Small intestine (tissue), 7 donors: Measurements from ENCODE around the gene RPA1. TPM values are rescaled to one million over a fixed set of nuclear protein-coding genes. Genes with fewer than 3 reads are reported as not detected.

Experiments
- DNase-seq, 2 donors: peaks; one replicate each; pipeline versions ENCODE4 v3.0.0 to v3.0.0-alpha.2; 2013
- FAIRE-seq: peaks from 2 replicates; lab custom pipeline; 2012; peaks lifted over from hg19 to GRCh38; lab: Jason Lieb, UNC
- H3K27ac ChIP-seq, 3 donors: one replicate each; pipeline ENCODE4 v1.5.1; 2013; ENCODE audit warnings: low read length in 2 of 3, mild to moderate bottlenecking in 2 of 3, control low read depth in 1 of 3, inconsistent platforms in 1 of 3, low read depth in 1 of 3, moderate library complexity in 1 of 3
- H3K27me3 ChIP-seq, 3 donors: one replicate each; pipeline ENCODE4 v1.6.1; 2013; ENCODE audit warnings: low read length in 3 of 3, inconsistent platforms in 1 of 3; ENCODE audit not compliant: control insufficient read depth in 3 of 3, insufficient read depth in 3 of 3
- H3K36me3 ChIP-seq, 3 donors: one replicate each; pipeline ENCODE4 v1.6.1; 2013; ENCODE audit warnings: low read length in 3 of 3, inconsistent platforms in 1 of 3, low read depth in 1 of 3, mild to moderate bottlenecking in 1 of 3, moderate library complexity in 1 of 3; ENCODE audit not compliant: control insufficient read depth in 3 of 3, insufficient read depth in 2 of 3
- H3K4me1 ChIP-seq, 3 donors: one replicate each; pipeline ENCODE4 v1.6.1; 2013; ENCODE audit warnings: low read length in 2 of 3, inconsistent platforms in 1 of 3, low read depth in 1 of 3, mild to moderate bottlenecking in 1 of 3, moderate library complexity in 1 of 3; ENCODE audit not compliant: control insufficient read depth in 3 of 3, insufficient read depth in 2 of 3
- H3K4me3 ChIP-seq, 3 donors: one replicate each; pipeline ENCODE4 v1.5.1; 2013; ENCODE audit warnings: low read length in 3 of 3, control low read depth in 1 of 3, inconsistent platforms in 1 of 3, low read depth in 1 of 3, mild to moderate bottlenecking in 1 of 3, moderate library complexity in 1 of 3
- H3K9me3 ChIP-seq, 2 donors: one replicate each; pipeline ENCODE4 v1.6.1; 2013; ENCODE audit warnings: low read depth in 1 of 2, low read length in 1 of 2; ENCODE audit not compliant: control insufficient read depth in 2 of 2, insufficient read depth in 1 of 2
- WGBS, 3 donors: extraction: QIAGEN DNeasy Blood & Tissue Kit; methylation state at CpG; one replicate each; pipeline ENCODE4 v1.1.7; 2013; 5-methylcytosine and 5-hydroxymethylcytosine counted together
- polyA plus RNA-seq, 4 donors: library from polyadenylated mRNA; stranded (reverse) in 3 of 4; unstranded in 1 of 4; fragments of 200-250 nt in 3 of 4; fragments of 120-200 nt in 1 of 4; gene quantifications; one replicate each; pipeline versions ENCODE4 v1.2.1 to v1.2.3, GENCODE V29; 2013
- donor health status: healthy with polysubstance abuse.
- donor health status: control.
- donor health status: control.
- donor health status: Bipolar disorder and iron deficiency.
- donor health status: healthy.

Gene RPA1
- polyA plus RNA-seq, 4 donors, result 21.2 to 68.8 (median 27.3) TPM

- 92 to 95% (median 93%) methylated on average over 8 of the region's 8 CpGs for WGBS, 3 donors
These were observed 69.7 kb downstream of the RPA1 start for GRCh38 chr17:1899403-1900000.

GRCh38 chr17:1904273-1905182, 74.7 kb downstream of the RPA1 start:
- Histone ChIP-seq H3K27ac (no peak overlapping the region), H3K27me3 (peaks cover 0 to 46% (median 11%) of the 10 kb centered on the region in 3 donors), H3K4me1 (peaks cover 0 to 7% (median 0%) of the 10 kb centered on the region in 3 donors), H3K36me3 (no peaks in the 10 kb centered on the region), H3K9me3 (no peaks in the 10 kb centered on the region), H3K4me3 (no peak overlapping the region)
- DNase-seq, result no peak
- WGBS, 3 donors, result 26 to 57% (median 40%) methylated on average over 17 of the region's 17 CpGs
- no peak for FAIRE-seq

More at GRCh38 chr17:1899403-1900000, 69.7 kb downstream of the RPA1 start:
- H3K27me3 ChIP-seq, result peaks cover 0 to 3% (median 0%) of the 10 kb centered on the region in 3 donors
- DNase-seq (no peak), FAIRE-seq (no peak)
- H3K27ac ChIP-seq, result no peak overlapping the region
- no peaks in the 10 kb centered on the region for H3K9me3 ChIP-seq
- no peak overlapping the region for H3K4me3 ChIP-seq
- no peaks in the 10 kb centered on the region for H3K4me1 ChIP-seq
- peaks cover 7 to 34% (median 24%) of the 10 kb centered on the region in 3 donors for H3K36me3 ChIP-seq

GRCh38 chr17:1905190-1905913, 75.5 kb downstream of the RPA1 start:
- H3K36me3 ChIP-seq, result no peaks in the 10 kb centered on the region
- H3K4me3 ChIP-seq, result no peak overlapping the region
- 9 to 29% (median 23%) methylated on average over 25 of the region's 25 CpGs for WGBS, 3 donors
- FAIRE-seq, result no peak
- H3K4me1 ChIP-seq, result peaks cover 0 to 7% (median 0%) of the 10 kb centered on the region in 3 donors
- peaks cover 0 to 53% (median 11%) of the 10 kb centered on the region in 3 donors for H3K27me3 ChIP-seq
- peak; percentile 44 to 46 for DNase-seq
- H3K27ac ChIP-seq, result no peak overlapping the region
- H3K9me3 ChIP-seq, result no peaks in the 10 kb centered on the region

GRCh38 chr17:1906662-1907101, 76.9 kb downstream of the RPA1 start:
- Histone ChIP-seq H3K27ac (no peak overlapping the region), H3K27me3 (peaks cover 0 to 54% (median 11%) of the 10 kb centered on the region in 3 donors), H3K36me3 (no peaks in the 10 kb centered on the region), H3K9me3 (no peaks in the 10 kb centered on the region), H3K4me1 (peaks cover 0 to 7% (median 0%) of the 10 kb centered on the region in 3 donors), H3K4me3 (no peak overlapping the region)
- peak; percentile 11 to 38 for DNase-seq
- no peak for FAIRE-seq
- 16 to 51% (median 36%) methylated on average over 8 of the region's 8 CpGs for WGBS, 3 donors

- DNase-seq, result peak in 1 of 2 donors; percentile 21
These were observed 77.4 kb downstream of the RPA1 start for GRCh38 chr17:1907216-1907631.

GRCh38 chr17:1907909-1908698, 78.3 kb downstream of the RPA1 start:
- no peaks in the 10 kb centered on the region for H3K36me3 ChIP-seq
- WGBS, 3 donors, result 5 to 7% (median 7%) methylated on average over 49 of the region's 49 CpGs
- H3K27ac ChIP-seq, result no peak overlapping the region
- H3K27me3 ChIP-seq, result peaks cover 0 to 65% (median 14%) of the 10 kb centered on the region in 3 donors
- peaks cover 0 to 7% (median 0%) of the 10 kb centered on the region in 3 donors for H3K4me1 ChIP-seq
- DNase-seq (peak in 1 of 2 donors; percentile 39), FAIRE-seq (no peak)
- H3K4me3 ChIP-seq, result peak overlapping the region in 2 of 3 donors; percentile 12 to 13
- no peaks in the 10 kb centered on the region for H3K9me3 ChIP-seq

More at GRCh38 chr17:1907216-1907631, 77.4 kb downstream of the RPA1 start:
- Histone ChIP-seq H3K4me1 (peaks cover 0 to 7% (median 0%) of the 10 kb centered on the region in 3 donors), H3K27ac (no peak overlapping the region), H3K27me3 (peaks cover 0 to 60% (median 14%) of the 10 kb centered on the region in 3 donors), H3K4me3 (no peak overlapping the region), H3K36me3 (no peaks in the 10 kb centered on the region), H3K9me3 (no peaks in the 10 kb centered on the region)
- FAIRE-seq, result no peak
- WGBS, 3 donors, result 40 to 76% (median 59%) methylated on average over 17 of the region's 17 CpGs

- no peak for FAIRE-seq
- WGBS, 3 donors, result 5 to 7% (median 7%) methylated on average over 22 of the region's 22 CpGs
- H3K27ac ChIP-seq, result no peak overlapping the region
- H3K9me3 ChIP-seq, result no peaks in the 10 kb centered on the region
- peak overlapping the region in 1 of 3 donors; percentile 13 for H3K4me3 ChIP-seq
- DNase-seq, result peak; percentile 72 to 74
- peaks cover 0 to 72% (median 14%) of the 10 kb centered on the region in 3 donors for H3K27me3 ChIP-seq
- peaks cover 0 to 7% (median 0%) of the 10 kb centered on the region in 3 donors for H3K4me1 ChIP-seq
- H3K36me3 ChIP-seq, result no peaks in the 10 kb centered on the region
These were observed 79.0 kb downstream of the RPA1 start for GRCh38 chr17:1908699-1909309.
